DMS53 (cell line): Measurements from ENCODE around the gene LDB1.

Source experiments
- DNase-seq: peaks from one replicate; lab custom pipeline; 2025; lab: John Stamatoyannopoulos, UW

Gene LDB1

GRCh38 chr10:102064503-102064867, 55.7 kb downstream of the LDB1 start:
- DNase-seq = no peak

DNA sequence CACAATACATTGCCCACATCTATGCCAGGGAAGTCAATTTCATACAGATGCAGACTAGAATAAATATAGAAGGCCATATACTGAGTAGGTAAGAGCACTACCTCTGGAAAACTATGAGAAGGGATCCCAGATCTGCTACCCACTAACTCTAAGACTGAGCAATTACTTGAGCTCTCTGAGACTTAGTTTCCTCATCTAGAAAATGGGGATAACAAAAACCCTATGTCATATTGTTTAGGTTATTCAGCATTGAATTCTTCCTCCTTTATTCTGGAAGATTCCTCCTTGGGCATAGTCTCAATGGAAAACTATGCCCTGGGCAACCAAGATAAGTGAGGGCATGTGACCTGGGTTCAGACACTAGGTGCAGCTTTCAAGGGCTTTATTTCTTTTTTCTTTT, 60.2 kb downstream of the LDB1 start:
- DNase-seq = no peak
